A673 (cell line): Measurements from ENCODE around the gene FKRP. TPM values are rescaled to one million over a fixed set of nuclear protein-coding genes. Genes with fewer than 3 reads are reported as not detected.

Experiments
- BruUV-seq: library from RNA; stranded (reverse); fragments of 400-500 nt; replicated peaks from 2 replicates; lab custom pipeline; 2021; lab: Mats Ljungman, UMichigan
- CTCF ChIA-PET: fragments of 300-600 bp; sonication (Branson Sonifier 250); formaldehyde crosslinking; loops from one replicate; lab custom pipeline; 2022; ENCODE audit warnings: antibody characterized with exemption; lab: Charles Lee
- POLR2A ChIA-PET: fragments of 300-600 bp; sonication (Branson Sonifier 250); formaldehyde crosslinking; loops from one replicate; lab custom pipeline; 2022; ENCODE audit warnings: antibody characterized with exemption; ENCODE audit not compliant: low non-redundant PET; lab: Charles Lee
- DNase-seq: peaks from one replicate; pipeline ENCODE4 v3.0.0-alpha.2; 2015; ENCODE audit warnings: low spot score
- H3K27ac ChIP-seq: fragments of 200-600 bp; sonication (generic); 2 replicates; pipeline ENCODE4 v1.5.1; 2016; ENCODE audit warnings: mixed run types, low read depth, mild to moderate bottlenecking, mixed read lengths, antibody characterized with exemption, low read length; ENCODE audit not compliant: poor library complexity, severe bottlenecking
- H3K27me3 ChIP-seq: fragments of 200-600 bp; sonication (generic); replicated peaks from 2 replicates; pipeline ENCODE4 v1.6.1; 2017; ENCODE audit warnings: mixed run types, low read depth, mild to moderate bottlenecking, mixed read lengths, antibody characterized with exemption, low read length; ENCODE audit not compliant: insufficient read depth, poor library complexity
- H3K36me3 ChIP-seq: fragments of 200-600 bp; sonication (generic); 2 replicates; pipeline ENCODE4 v1.6.1; 2016; ENCODE audit warnings: mixed run types, mild to moderate bottlenecking, mixed read lengths, antibody characterized with exemption, low read length; ENCODE audit not compliant: insufficient read depth, poor library complexity, severe bottlenecking
- H3K4me1 ChIP-seq: fragments of 200-600 bp; sonication (generic); 2 replicates; pipeline ENCODE4 v1.6.1; 2017; ENCODE audit warnings: mixed run types, mild to moderate bottlenecking, mixed read lengths, antibody characterized with exemption, low read length; ENCODE audit not compliant: insufficient read depth, poor library complexity, severe bottlenecking
- H3K4me3 ChIP-seq: fragments of 200-600 bp; sonication (generic); 2 replicates; pipeline ENCODE4 v1.5.1; 2016; ENCODE audit warnings: low read depth, mixed run types, mild to moderate bottlenecking, mixed read lengths, low read length; ENCODE audit not compliant: poor library complexity, severe bottlenecking
- H3K9me3 ChIP-seq: fragments of 200-600 bp; sonication (generic); 2 replicates; pipeline ENCODE4 v1.6.1; 2016; ENCODE audit warnings: mixed run types, low read depth, mild to moderate bottlenecking, mixed read lengths, antibody characterized with exemption, low read length; ENCODE audit not compliant: poor library complexity, severe bottlenecking
- EZH2 ChIP-seq: fragments of 200-600 bp; sonication (generic); IDR thresholded peaks from 2 replicates; pipeline ENCODE4 v1.6.1; 2017; ENCODE audit warnings: borderline replicate concordance, low read depth, mild to moderate bottlenecking, mixed read lengths, antibody characterized with exemption, low read length; ENCODE audit not compliant: poor library complexity, severe bottlenecking
- intact Hi-C: fragments of 100-400 bp; cut with micrococcal nuclease; formaldehyde crosslinking; loops from one replicate; pipeline ENCODE4 v1.10.0; 2022; ENCODE audit not compliant: unreplicated experiment
- total RNA-seq: library from RNA; stranded (reverse); gene quantifications from 2 replicates; pipeline ENCODE4 v1.2.3, GENCODE V29; 2021
- TF ChIP-seq, protein P1 (sequence below): fragments of 300-800, 200-600 bp; sonication (generic); conservative IDR thresholded peaks from 2 replicates; pipeline ENCODE4 v1.5.1; 2017; ENCODE audit warnings: low read depth, mild to moderate bottlenecking, antibody characterized with exemption, low read length, moderate library complexity, mixed read lengths

The FKRP gene
- total RNA-seq, 1 experiment from 2014 or later: 23.6 TPM

DNA sequence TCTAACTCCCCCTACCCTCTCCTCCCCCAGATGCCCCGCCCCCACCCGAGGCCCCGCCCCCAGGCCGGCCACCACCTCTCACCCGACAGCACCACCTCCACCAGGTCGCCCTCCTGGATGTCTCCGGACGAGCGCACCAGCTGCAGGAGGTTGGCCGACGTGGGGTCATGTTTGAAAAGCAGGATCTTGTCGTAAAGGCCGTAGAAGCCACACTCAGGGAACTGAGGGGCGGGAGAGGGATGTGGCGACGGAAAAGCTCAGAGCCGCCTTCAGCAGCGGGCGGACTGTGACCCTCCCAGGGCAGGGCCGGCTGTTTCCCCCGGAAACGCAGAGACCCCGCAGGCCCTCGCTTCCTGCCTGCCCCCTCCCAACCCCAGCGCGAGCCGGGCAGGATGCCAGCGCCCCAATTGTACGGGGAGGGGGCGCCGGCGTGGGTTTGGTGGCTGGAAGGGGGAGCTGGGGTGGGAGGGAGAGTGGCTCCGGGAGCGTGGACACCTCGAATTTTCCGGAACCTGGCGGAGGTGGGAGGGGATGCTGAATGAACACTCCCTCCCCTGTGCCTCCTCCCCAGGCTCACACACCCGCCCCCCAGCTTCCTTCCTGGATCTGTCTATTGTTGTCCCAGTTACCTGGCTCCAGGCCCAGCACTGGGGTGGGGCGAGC lies 31.9 kb upstream of the FKRP start:
- Histone ChIP-seq H3K4me1 (peaks cover 20% of the 10 kb centered on the region), H3K27ac (peak overlapping the region; percentile 64), H3K4me3 (peak overlapping the region; percentile 73), H3K36me3 (no peaks in the 10 kb centered on the region), H3K9me3 (no peaks in the 10 kb centered on the region), H3K27me3 (no peaks in the 10 kb centered on the region)
- ChIA-PET CTCF (interaction anchor here (0.6 kb wide), 2 partner anchors 40 to 52 kb away, joined by 3 read pairs; no protein-coding TSS in a partner anchor), POLR2A (interaction anchor here (0.6 kb wide), 1 partner anchor 113 kb away, joined by 4 read pairs; no protein-coding TSS in a partner anchor)
- TF ChIP-seq, protein P1, sequence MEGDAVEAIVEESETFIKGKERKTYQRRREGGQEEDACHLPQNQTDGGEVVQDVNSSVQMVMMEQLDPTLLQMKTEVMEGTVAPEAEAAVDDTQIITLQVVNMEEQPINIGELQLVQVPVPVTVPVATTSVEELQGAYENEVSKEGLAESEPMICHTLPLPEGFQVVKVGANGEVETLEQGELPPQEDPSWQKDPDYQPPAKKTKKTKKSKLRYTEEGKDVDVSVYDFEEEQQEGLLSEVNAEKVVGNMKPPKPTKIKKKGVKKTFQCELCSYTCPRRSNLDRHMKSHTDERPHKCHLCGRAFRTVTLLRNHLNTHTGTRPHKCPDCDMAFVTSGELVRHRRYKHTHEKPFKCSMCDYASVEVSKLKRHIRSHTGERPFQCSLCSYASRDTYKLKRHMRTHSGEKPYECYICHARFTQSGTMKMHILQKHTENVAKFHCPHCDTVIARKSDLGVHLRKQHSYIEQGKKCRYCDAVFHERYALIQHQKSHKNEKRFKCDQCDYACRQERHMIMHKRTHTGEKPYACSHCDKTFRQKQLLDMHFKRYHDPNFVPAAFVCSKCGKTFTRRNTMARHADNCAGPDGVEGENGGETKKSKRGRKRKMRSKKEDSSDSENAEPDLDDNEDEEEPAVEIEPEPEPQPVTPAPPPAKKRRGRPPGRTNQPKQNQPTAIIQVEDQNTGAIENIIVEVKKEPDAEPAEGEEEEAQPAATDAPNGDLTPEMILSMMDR: no peak
- no peak for TF ChIP-seq EZH2
- no TSS peak for BruUV-seq
- intact Hi-C loops: no loop called here
- peak; percentile 80 for DNase-seq

DNA sequence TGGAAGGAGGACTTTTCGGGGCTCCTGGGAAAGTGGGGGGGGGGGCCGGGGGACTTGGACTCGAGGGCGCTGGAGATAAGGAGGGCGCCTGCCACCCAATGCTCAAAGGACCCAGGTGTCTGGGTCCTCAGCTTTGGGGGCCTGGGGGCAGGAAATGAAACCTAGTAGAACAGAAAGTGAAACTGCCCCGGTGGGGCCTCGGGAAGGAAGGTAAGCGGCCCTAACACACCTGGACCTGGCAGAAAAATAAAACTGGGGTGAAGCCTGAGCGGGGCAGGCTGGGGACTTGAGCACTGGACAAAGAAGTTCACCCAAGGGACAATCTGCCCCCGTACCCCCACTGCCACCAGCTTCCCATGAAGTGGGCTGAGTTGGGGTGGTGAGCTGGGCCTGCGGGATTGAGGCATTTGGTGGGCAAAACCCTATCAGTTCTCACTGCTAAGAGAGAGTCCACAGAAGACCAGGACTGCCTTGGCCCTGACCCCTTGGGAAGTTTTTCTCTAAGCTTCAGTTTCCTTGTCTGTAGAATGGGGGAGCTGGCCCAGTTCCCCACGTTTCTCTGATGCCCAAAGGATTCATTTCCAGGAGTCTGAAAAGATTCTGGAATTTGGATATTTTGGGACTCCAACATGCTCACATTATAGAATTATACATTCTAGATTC lies 31.3 kb upstream of the FKRP start:
- Histone ChIP-seq H3K27me3 (no peaks in the 10 kb centered on the region), H3K27ac (peak overlapping the region; percentile 64), H3K36me3 (no peaks in the 10 kb centered on the region), H3K9me3 (no peaks in the 10 kb centered on the region), H3K4me3 (peak overlapping the region; percentile 73), H3K4me1 (peaks cover 20% of the 10 kb centered on the region)
- no peak for DNase-seq
- ChIA-PET CTCF (interaction anchor here (0.6 kb wide), 2 partner anchors 39 to 51 kb away, joined by 3 read pairs; no protein-coding TSS in a partner anchor), POLR2A (interaction anchor here (0.6 kb wide), 1 partner anchor 114 kb away, joined by 4 read pairs; no protein-coding TSS in a partner anchor)
- no TSS peak for BruUV-seq
- no peak for TF ChIP-seq EZH2
- TF ChIP-seq, protein P1: no peak
- intact Hi-C loops: no loop called here

DNA sequence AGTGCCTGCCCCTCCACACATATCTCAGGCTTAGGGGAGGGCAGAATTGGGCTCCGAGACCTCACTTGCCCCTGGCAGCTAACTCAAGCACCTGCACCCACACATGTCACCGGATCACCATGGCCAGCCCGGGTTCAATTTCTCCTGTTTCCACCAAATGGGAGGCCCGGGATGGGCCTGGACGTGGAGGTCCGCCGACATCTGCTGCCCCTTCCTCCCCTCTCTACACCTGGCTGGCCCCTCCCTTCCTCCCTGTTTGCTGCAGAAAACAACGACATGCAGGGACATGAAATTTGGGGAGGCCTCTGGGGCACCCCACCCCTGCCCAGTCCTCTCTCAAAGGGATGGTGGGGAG lies 30.3 kb upstream of the FKRP start:
- ChIA-PET CTCF (no interaction called here), POLR2A (no interaction called here)
- intact Hi-C loops: no loop called here
- H3K27me3 ChIP-seq: no peaks in the 10 kb centered on the region
- no peak for TF ChIP-seq EZH2
- TF ChIP-seq, protein P1: no peak
- no TSS peak for BruUV-seq
- H3K9me3 ChIP-seq: no peaks in the 10 kb centered on the region
- H3K36me3 ChIP-seq: peaks cover 3% of the 10 kb centered on the region
- H3K4me3 ChIP-seq: peak overlapping the region; percentile 73
- peaks cover 20% of the 10 kb centered on the region for H3K4me1 ChIP-seq
- peak overlapping the region; percentile 80 for H3K27ac ChIP-seq
- no peak for DNase-seq
